Fibroblast of mammary gland (primary cell): ENCODE results near the gene C2CD4A.
A peak's percentile ranks its signal among the peaks of the same experiment; 100 is the strongest.

Source experiments
- DNase-seq: peaks from one replicate; pipeline ENCODE4 v3.0.0-alpha.2; 2010; ENCODE audit warnings: low read depth
- H3K4me3 ChIP-seq: 2 replicates; pipeline ENCODE4 v1.5.1; 2011; ENCODE audit warnings: low read depth, mild to moderate bottlenecking, low read length, moderate library complexity; ENCODE audit not compliant: control insufficient read depth
- TF ChIP-seq, protein P1 (sequence below): conservative IDR thresholded peaks from 2 replicates; pipeline ENCODE4 v1.5.1; 2011; ENCODE audit warnings: low read depth, low read length, inconsistent platforms; ENCODE audit not compliant: control insufficient read depth, insufficient read depth

Gene C2CD4A

GRCh38 chr15:62066663-62067447, at the start of gene C2CD4A:
TSS of gene C2CD4A (plus strand) at chr15:62066977. CDS start at chr15:62067614, 637 bp downstream.
- DNase-seq, result no peak
- TF ChIP-seq, protein P1, sequence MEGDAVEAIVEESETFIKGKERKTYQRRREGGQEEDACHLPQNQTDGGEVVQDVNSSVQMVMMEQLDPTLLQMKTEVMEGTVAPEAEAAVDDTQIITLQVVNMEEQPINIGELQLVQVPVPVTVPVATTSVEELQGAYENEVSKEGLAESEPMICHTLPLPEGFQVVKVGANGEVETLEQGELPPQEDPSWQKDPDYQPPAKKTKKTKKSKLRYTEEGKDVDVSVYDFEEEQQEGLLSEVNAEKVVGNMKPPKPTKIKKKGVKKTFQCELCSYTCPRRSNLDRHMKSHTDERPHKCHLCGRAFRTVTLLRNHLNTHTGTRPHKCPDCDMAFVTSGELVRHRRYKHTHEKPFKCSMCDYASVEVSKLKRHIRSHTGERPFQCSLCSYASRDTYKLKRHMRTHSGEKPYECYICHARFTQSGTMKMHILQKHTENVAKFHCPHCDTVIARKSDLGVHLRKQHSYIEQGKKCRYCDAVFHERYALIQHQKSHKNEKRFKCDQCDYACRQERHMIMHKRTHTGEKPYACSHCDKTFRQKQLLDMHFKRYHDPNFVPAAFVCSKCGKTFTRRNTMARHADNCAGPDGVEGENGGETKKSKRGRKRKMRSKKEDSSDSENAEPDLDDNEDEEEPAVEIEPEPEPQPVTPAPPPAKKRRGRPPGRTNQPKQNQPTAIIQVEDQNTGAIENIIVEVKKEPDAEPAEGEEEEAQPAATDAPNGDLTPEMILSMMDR, result peak; percentile 4
- H3K4me3 ChIP-seq, result peak within 1 kb of the TSS; percentile 19

GRCh38 chr15:62020576-62021160, 46.1 kb upstream of the C2CD4A start:
- H3K4me3 ChIP-seq, result no peak overlapping the region
- TF ChIP-seq, protein P1, result no peak
- DNase-seq, result peak; percentile 48

- peak; percentile 8 for DNase-seq
- TF ChIP-seq, protein P1, result peak; percentile 39
- H3K4me3 ChIP-seq, result no peak overlapping the region
Observed at GRCh38 chr15:62021991-62022600, 44.7 kb upstream of the C2CD4A start.

DNA sequence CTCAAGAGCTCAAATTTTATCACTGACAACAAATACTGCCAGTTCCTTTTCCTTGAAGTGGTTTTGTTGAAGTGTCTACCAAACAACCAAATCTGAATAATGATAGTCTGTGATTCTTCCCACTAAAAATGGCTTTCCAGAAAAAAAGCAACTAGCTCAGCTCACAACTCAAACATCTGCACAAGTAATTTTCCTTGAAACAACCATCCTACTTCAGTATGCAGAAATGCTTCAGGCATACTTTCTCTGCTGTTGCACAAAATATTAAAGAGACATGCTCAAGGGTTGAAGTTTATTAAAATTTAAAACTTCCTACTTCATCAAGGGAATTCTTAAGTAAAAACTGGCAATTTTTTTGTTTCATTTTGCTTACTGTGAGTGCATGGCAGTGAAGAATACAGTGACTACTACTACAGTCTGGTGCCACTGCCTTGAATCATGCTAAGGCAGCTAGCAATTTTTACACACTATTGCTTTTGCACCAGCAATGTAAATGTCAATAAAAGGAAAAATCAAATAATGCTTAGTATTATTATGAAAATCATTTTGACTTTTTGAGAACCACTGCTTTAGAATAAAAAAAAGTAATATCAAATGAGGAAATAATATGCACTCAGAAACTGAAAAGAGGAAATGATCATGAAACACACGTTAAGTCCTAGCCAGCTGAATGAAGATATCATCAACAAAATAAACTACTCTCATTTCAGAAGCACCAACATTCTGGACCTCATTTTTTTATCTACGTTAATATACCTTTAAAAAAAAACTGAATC, 40.1 kb upstream of the C2CD4A start:
- no peak for DNase-seq
- TF ChIP-seq, protein P1, result no peak
- H3K4me3 ChIP-seq, result no peak overlapping the region

- DNase-seq, result no peak
- TF ChIP-seq, protein P1, result no peak
Observed at GRCh38 chr15:62027263-62027565, 39.6 kb upstream of the C2CD4A start.

DNA sequence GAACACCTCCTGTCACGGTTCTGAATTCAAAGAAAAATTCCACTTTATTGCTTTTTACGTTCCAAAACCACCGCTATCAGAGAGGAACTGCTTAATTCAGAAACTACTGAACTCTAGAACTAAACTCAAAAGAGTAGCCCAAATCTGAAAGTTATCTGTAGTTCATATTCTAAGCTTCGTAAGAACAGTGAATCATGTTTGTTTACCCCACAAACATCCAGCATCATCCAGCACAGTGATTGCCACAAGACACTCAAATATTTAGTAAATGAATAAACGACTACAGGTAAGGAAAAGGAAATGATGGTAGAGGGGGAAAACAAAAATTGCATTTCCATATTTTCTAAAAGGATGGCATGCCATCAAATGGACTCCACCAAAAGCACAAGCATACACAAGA, 38.9 kb upstream of the C2CD4A start:
- no peak overlapping the region for H3K4me3 ChIP-seq
- TF ChIP-seq, protein P1, result no peak
- no peak for DNase-seq

More at GRCh38 chr15:62027263-62027565, 39.6 kb upstream of the C2CD4A start:
- no peak overlapping the region for H3K4me3 ChIP-seq
